Measurements from ENCODE around the gene PPM1E.
"Not testable (repeated sequence)": the region's sequence is repeated elsewhere in the genome, so short reads cannot be mapped to it uniquely, and the experiment has no call there.

PPM1E gene

DNA sequence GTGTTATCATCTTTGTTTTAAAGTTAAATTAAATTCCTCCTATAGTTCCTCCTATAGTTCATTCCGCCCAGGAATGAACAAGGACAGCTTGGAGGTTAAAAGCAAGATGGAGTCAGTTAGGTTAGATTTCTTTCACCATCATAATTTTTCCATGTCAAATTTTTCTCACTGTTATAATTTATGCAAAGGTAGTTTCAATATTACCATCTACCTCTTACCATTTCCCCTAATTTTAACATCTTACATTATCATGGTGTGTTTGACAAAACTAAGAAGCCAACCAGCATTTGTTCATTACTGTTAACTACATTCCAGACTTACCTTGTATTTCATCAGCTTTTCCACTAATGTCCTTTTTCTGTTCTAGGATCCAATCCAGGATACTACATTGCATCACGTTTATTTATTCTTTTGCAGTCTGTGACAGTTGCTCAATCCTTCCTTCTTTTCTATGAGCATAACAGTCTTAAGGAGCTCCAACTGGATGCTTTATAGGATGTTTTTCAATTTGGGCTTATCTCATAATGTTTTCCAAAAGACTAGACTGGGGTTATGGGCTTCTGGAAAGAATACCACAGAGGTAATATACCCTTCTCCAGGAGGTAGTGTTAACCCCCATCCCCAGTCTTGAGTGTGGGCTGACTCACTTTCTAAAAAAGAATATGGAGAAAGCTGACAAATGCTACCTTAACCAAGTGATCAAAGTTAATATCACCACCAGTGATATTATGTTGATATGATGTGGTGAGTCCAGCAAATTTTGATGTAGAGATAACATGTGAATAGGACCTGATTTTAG lies 158.5 kb downstream of the PPM1E start:
- no peaks in the 10 kb centered on the region for H3K27me3 Mint-ChIP-seq
- H3K27ac Mint-ChIP-seq = no peak overlapping the region
- no peak overlapping the region for H3K4me3 Mint-ChIP-seq
- H3K36me3 Mint-ChIP-seq = no peaks in the 10 kb centered on the region
- no peak for DNase-seq
- peaks cover 8% of the 10 kb centered on the region for H3K9me3 Mint-ChIP-seq
- H3K4me1 Mint-ChIP-seq = no peaks in the 10 kb centered on the region
- CTCF ChIA-PET = no interaction called here

DNA sequence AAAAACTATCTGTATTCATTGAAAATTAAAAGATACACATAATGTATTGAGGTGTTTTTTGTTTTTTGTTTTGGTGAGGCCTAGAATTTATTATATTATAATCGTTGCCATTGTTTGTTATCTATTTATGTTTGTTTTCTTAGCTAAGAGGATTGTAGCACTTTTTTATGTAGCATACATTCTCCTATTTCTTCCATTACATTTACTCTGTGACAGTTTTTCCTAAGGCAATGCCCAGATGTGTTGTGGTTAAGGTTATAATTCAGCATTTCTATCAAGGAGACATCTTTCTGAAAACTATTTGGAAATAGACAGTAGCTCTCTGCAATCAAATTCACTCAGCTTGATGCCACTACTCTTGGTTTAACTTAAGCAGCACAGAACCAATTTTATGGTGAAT lies 161.6 kb downstream of the PPM1E start:
- CTCF ChIA-PET = no interaction called here
- no peak for DNase-seq
- H3K4me3 Mint-ChIP-seq = no peak overlapping the region

DNA sequence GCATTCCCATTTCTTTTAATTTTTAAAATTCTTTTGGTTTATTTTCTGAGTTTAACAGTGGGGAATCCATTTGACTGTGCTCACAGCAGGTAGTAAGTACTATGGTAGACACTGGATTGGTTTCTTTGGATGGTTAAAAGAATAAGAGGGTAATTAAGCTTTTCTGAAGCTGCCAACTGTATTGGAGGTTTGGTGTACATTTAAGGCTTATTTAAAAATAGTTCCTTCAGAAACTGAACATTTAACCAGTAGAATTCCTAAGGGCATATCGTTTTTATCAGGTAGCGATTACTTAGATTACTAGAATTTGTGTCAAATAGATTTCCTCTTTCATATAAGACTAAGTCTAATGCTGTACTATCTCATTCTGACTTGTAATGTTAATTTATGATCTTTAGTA lies 162.4 kb downstream of the PPM1E start:
- Mint-ChIP-seq H3K9me3 (no peaks in the 10 kb centered on the region), H3K27me3 (no peaks in the 10 kb centered on the region)

More for the DNA sequence above, 161.6 kb downstream of the PPM1E start:
- H3K4me1 Mint-ChIP-seq = peaks cover 7% of the 10 kb centered on the region
- H3K27me3 Mint-ChIP-seq = no peaks in the 10 kb centered on the region
- H3K27ac Mint-ChIP-seq = no peak overlapping the region
- no peaks in the 10 kb centered on the region for H3K36me3 Mint-ChIP-seq
- peaks cover 1% of the 10 kb centered on the region for H3K9me3 Mint-ChIP-seq

DNA sequence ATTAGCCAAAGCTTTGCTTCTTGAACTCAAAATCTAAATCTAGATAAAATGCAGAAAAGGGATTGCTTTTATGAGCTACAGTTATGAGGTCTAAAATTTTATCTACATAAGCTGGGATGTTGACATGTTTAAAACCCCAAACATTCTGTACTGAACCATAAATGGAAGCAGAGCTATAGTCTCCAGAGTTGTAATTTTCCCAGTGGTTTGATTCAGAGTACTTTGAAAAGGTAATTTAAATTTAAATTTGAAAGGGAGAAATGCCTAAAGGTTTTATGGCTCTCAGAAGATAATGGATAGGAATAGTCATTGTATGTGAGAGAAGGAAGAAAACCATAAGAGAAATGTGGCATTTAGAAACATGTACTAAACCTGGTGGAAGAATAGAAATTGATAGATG lies 163.2 kb downstream of the PPM1E start:
- no peak for DNase-seq
- Mint-ChIP-seq H3K4me3 (no peak overlapping the region), H3K4me1 (peaks cover 7% of the 10 kb centered on the region), H3K27me3 (no peaks in the 10 kb centered on the region), H3K27ac (no peak overlapping the region), H3K9me3 (no peaks in the 10 kb centered on the region), H3K36me3 (no peaks in the 10 kb centered on the region)
- CTCF ChIA-PET = no interaction called here

More for the DNA sequence above, 162.4 kb downstream of the PPM1E start:
- Mint-ChIP-seq H3K4me1 (peaks cover 7% of the 10 kb centered on the region), H3K27ac (no peak overlapping the region), H3K4me3 (no peak overlapping the region), H3K36me3 (no peaks in the 10 kb centered on the region)
- DNase-seq = no peak
- CTCF ChIA-PET = no interaction called here

DNA sequence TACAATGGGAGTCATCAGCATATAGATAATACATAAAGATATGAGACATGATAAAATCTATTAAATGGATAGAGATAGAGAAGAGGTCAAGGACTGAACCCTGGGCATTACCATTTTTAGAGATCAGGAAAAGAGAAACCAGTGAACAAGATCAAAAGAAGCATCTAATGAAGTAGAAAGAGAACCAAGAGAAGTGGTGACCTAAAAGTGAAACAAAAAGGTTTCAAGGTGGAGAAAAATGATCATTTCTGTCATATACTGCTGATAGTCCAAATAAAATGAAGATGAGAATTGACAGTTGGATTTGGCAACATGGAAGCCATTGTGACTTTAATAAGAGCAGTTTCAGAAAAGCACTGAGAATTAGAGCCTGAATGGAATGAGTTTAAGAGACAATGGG lies 165.1 kb downstream of the PPM1E start:
- no peaks in the 10 kb centered on the region for H3K27me3 Mint-ChIP-seq
- no peaks in the 10 kb centered on the region for H3K36me3 Mint-ChIP-seq
- H3K4me3 Mint-ChIP-seq = no peak overlapping the region
- CTCF ChIA-PET = no interaction called here
- no peak overlapping the region for H3K27ac Mint-ChIP-seq
- no peaks in the 10 kb centered on the region for H3K9me3 Mint-ChIP-seq
- DNase-seq = no peak
- peaks cover 7% of the 10 kb centered on the region for H3K4me1 Mint-ChIP-seq

DNA sequence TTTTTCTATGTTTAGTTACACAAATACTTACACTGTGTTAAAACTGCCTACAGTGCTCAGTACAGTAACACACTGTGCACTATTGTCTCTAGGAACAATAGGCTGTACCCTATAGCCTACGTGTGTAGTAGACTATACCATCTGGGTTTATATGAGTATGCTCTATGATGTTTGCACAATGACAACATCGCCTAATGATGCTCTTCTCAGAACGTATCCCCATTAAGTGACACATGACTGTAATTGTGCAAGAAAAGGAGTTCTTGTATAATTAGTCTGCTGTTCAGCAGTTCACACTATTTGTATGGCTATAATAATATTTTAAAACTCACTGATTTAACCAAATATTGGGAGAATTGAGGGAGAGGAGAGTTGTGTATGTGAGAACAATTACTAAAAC lies 177.3 kb downstream of the PPM1E start:
- Mint-ChIP-seq H3K4me1 (no peaks in the 10 kb centered on the region), H3K27me3 (peaks cover 6% of the 10 kb centered on the region), H3K36me3 (no peaks in the 10 kb centered on the region), H3K27ac (no peak overlapping the region), H3K9me3 (no peaks in the 10 kb centered on the region), H3K4me3 (no peak overlapping the region)
- no peak for DNase-seq
- CTCF ChIA-PET = no interaction called here

DNA sequence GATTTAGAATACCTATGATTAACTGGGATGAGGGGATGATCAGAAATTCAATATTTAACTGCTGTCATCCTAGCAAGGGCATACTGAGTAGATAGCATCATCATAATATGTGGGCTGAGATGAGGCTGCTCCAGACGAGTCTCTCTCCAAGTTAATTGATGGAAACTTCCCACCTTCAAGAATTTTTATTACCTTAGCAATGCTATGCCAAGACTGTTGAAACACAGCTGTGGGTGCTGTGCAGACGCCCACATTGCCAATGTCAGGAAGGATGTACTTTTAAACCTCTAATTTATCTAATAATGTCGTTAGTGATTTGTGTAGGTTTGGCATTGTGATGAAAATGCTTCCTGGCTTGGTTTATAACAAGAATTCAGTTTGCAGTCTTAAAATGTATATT lies 180.6 kb downstream of the PPM1E start:
- H3K36me3 Mint-ChIP-seq = no peaks in the 10 kb centered on the region
- no peak overlapping the region for H3K4me3 Mint-ChIP-seq
- no peaks in the 10 kb centered on the region for H3K4me1 Mint-ChIP-seq
- DNase-seq = no peak
- H3K9me3 Mint-ChIP-seq = no peaks in the 10 kb centered on the region
- peaks cover 5% of the 10 kb centered on the region for H3K27me3 Mint-ChIP-seq
- H3K27ac Mint-ChIP-seq = no peak overlapping the region
- CTCF ChIA-PET = no interaction called here

DNA sequence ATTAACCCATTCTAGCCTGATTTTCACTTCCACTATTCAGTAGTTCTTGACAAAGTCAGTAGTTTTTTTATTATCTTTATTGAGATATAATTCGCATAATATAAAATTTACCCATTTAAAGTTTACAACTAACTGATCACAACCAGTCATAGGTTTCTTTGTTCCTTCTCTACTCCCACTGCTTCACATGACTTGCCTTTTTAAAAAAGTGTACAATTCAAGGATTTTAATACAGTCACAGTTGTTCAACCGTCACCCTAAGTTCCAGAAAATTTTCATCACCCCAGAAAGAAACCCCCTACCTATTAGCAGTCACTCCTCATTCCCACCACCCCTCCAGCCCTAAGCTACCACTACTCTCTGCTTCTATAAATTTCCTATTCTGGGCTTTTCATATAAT lies 188.5 kb downstream of the PPM1E start:
- H3K36me3 Mint-ChIP-seq = no peaks in the 10 kb centered on the region
- no peak for DNase-seq
- CTCF ChIA-PET = interaction anchor here (0.6 kb wide), 1 partner anchor 694 kb away, joined by 4 read pairs; no protein-coding TSS in a partner anchor
- H3K4me3 Mint-ChIP-seq = no peak overlapping the region
- H3K27ac Mint-ChIP-seq = no peak overlapping the region
- no peaks in the 10 kb centered on the region for H3K4me1 Mint-ChIP-seq
- peaks cover 5% of the 10 kb centered on the region for H3K9me3 Mint-ChIP-seq
- peaks cover 9% of the 10 kb centered on the region for H3K27me3 Mint-ChIP-seq

DNA sequence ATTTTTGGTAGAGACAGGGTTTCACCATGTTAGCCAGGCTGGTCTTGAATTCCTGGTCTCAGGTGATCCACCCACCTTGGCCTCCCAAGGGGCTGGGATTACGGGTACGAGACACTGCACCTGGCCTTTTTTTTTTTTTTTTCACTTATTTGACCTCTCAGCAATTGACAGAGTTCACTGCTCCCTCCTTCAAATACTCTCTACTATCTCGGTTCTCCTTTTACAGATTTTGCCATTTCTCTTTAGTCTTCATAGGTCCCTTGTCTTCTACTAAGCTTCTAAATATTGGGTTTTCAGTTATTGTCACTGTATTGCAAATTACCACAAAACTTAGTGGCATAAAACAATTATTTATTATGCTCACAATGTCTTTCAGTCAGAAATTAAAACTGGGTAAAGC lies 191.8 kb downstream of the PPM1E start:
- DNase-seq = no peak

DNA sequence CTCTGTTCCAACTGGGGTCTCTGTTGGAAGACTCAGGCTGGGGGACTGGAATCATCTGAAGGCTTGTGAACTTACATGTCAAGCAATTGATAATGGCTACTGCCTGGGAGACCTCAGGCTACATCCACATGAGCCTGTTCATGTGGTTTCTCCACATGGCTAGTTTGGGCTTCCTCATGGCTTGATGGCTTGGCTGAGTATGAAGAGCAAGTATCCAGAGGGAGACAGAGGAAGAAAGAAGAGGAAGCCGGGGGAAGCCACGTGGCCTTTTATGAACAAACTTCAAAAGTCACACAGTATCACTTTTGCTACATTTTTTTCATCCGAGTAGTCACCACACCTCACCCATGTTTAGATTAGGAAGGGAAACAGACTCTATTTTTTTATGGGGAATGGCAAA lies 192.2 kb downstream of the PPM1E start:
- DNase-seq = no peak
- no peaks in the 10 kb centered on the region for H3K4me1 Mint-ChIP-seq
- H3K9me3 Mint-ChIP-seq = peaks cover 22% of the 10 kb centered on the region
- peaks cover 10% of the 10 kb centered on the region for H3K27me3 Mint-ChIP-seq
- peaks cover 6% of the 10 kb centered on the region for H3K36me3 Mint-ChIP-seq
- no peak overlapping the region for H3K4me3 Mint-ChIP-seq
- no peak overlapping the region for H3K27ac Mint-ChIP-seq
- CTCF ChIA-PET = no interaction called here

More for the DNA sequence above, 191.8 kb downstream of the PPM1E start:
- Mint-ChIP-seq H3K36me3 (peaks cover 6% of the 10 kb centered on the region), H3K9me3 (peaks cover 22% of the 10 kb centered on the region), H3K4me3 (no peak overlapping the region), H3K4me1 (no peaks in the 10 kb centered on the region), H3K27ac (no peak overlapping the region), H3K27me3 (peaks cover 10% of the 10 kb centered on the region)
- CTCF ChIA-PET = no interaction called here

DNA sequence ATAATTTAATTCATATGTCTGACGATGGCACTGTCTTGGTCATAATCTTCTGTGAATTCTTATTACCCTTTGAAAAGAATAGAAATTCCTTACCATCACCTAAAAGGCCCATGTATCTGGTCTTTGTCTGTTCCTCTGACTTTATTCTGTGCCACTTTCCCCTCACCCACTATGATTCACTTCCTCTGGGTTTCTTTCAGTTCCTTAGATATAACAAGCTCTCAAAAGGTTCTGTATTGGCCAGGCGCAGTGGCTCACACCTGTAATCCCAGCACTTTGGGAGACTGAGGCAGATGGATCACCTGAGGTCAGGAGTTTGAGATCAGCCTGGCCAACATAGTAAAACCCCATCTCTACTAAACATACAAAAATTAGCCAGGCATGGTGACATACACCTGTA lies 198.7 kb downstream of the PPM1E start:
- H3K36me3 Mint-ChIP-seq, H3K27ac Mint-ChIP-seq, H3K4me3 Mint-ChIP-seq, H3K4me1 Mint-ChIP-seq, CTCF ChIA-PET, H3K27me3 Mint-ChIP-seq, DNase-seq: not testable (repeated sequence)
- H3K9me3 Mint-ChIP-seq = peaks cover 22% of the 10 kb centered on the region

DNA sequence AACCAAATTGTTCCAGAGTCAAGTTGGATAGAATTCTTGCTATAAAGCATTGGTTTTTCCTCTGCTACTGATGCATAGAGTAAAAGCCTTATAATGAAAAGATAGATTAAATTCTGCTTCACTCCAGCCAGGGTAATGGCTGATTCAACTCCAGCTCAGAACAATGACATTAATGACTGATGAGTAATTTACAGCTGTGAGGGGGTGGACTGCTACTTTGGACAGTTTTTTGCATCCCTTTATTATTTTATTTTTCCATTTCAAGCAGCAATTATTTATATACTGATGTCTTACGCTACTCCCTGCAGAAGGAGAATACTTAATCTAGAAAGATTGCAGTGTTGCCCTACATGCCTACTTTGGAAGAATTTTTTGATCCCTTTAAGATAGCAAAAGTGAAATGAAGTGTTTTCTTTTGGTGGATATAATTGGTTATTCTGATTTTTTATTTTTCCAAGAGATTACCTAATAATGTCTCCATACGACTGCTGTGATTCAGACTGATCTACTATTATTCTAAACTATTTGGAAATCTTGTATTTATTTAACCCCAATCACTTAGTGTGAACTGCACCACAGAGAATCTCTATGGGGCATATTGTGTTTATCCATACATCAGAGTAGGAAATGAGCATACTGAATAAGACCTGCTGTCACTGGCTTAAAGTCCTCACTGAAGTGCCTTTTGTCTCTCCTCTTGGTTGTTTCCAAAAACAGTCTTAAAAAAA lies 201.5 kb downstream of the PPM1E start:
- CTCF ChIA-PET = no interaction called here
- H3K27ac Mint-ChIP-seq = no peak overlapping the region
- H3K36me3 Mint-ChIP-seq = no peaks in the 10 kb centered on the region
- H3K9me3 Mint-ChIP-seq = peaks cover 6% of the 10 kb centered on the region
- no peak overlapping the region for H3K4me3 Mint-ChIP-seq
- DNase-seq = no peak
- peaks cover 7% of the 10 kb centered on the region for H3K4me1 Mint-ChIP-seq
- H3K27me3 Mint-ChIP-seq = no peaks in the 10 kb centered on the region

DNA sequence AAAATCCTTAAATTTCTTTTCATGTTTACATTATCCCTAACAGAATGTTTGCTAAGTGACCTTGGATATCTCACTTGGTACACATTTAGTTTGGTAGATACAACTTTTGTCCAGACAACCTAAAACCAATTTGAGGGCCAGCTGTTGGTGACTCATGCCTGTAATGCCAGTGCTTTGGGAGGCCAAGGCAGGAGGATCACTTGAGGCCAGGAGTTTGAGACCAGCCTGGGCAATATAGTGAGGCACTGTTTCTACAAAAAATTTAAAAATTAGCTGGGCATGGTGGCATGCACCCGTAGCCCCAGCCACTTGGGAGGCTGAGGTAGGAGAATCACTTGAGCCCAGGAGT lies 202.0 kb downstream of the PPM1E start:
- H3K36me3 Mint-ChIP-seq, H3K27ac Mint-ChIP-seq, DNase-seq, H3K4me3 Mint-ChIP-seq, CTCF ChIA-PET, H3K9me3 Mint-ChIP-seq, H3K27me3 Mint-ChIP-seq, H3K4me1 Mint-ChIP-seq: not testable (repeated sequence)

DNA sequence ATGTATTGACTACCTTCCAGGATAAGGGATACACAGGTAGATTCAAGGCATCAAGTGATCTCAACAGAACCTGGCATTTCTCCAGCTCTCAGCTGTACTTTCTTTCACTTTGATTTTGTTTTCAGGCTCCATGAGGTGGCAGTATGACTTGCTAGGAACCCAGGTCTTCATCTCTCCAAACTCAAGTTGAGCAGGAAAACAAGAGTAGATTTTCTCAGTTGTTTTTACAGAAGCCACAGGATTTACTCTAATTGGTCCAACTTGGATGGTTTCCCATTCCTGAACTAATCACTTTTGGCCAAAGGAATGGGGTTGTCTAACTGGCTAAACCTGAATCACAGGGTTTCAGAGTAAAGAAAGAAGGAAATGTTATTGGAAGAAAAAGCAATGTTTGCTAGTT lies 204.4 kb downstream of the PPM1E start:
- H3K36me3 Mint-ChIP-seq = no peaks in the 10 kb centered on the region
- no peak for DNase-seq
- no peak overlapping the region for H3K4me3 Mint-ChIP-seq
- H3K9me3 Mint-ChIP-seq = no peaks in the 10 kb centered on the region
- H3K27me3 Mint-ChIP-seq = no peaks in the 10 kb centered on the region
- CTCF ChIA-PET = interaction anchor here (0.6 to 1.5 kb wide), 3 partner anchors 18 to 211 kb away, joined by 3 to 4 read pairs (median 3); no protein-coding TSS in a partner anchor
- no peak overlapping the region for H3K27ac Mint-ChIP-seq
- no peaks in the 10 kb centered on the region for H3K4me1 Mint-ChIP-seq

DNA sequence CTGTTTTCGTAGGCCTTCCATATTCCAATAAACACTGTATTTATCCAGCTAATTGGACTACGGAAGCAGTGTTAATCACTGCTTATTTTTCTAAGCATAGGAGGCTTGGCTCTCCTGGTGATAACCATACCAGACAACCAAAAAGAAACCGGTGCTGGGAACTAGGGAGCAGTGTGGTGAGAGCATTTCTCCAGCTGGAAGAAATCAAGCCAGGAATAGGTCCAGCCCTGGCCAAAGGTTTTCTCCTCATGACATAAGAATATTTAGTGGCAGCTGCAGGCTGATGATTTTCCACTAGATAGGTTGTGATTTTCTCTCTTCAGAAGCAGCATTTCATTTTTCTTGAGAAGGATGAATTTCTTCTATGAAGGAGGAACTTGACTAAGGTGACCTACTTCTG lies 209.6 kb downstream of the PPM1E start:
- CTCF ChIA-PET = no interaction called here
- no peaks in the 10 kb centered on the region for H3K36me3 Mint-ChIP-seq
- peaks cover 13% of the 10 kb centered on the region for H3K4me1 Mint-ChIP-seq
- H3K27ac Mint-ChIP-seq = no peak overlapping the region
- no peak overlapping the region for H3K4me3 Mint-ChIP-seq
- H3K27me3 Mint-ChIP-seq = no peaks in the 10 kb centered on the region
- no peaks in the 10 kb centered on the region for H3K9me3 Mint-ChIP-seq
- DNase-seq = no peak
